Prostate gland (tissue), 2 donors: ENCODE results near the gene EPB42. TPM values are rescaled to one million over a fixed set of nuclear protein-coding genes. Genes with fewer than 3 reads are reported as not detected.

ENCODE experiments used
- DNase-seq: peaks from one replicate; pipeline ENCODE4 v3.0.0-alpha.2; 2019; ENCODE audit warnings: low spot score
- H3K27ac ChIP-seq, 2 donors: fragments of 200-600 bp; sonication (generic); 2 replicates each; pipeline ENCODE4 v1.5.1; 2017 to 2019
- H3K27me3 ChIP-seq: fragments of 200-600 bp; sonication (generic); replicated peaks from 2 replicates; pipeline ENCODE4 v1.5.1; 2019; ENCODE audit not compliant: insufficient read depth
- H3K36me3 ChIP-seq, 2 donors: fragments of 200-600 bp; sonication (generic); 1 replicate in 1 of 2; 2 replicates in 1 of 2; pipeline versions ENCODE4 v1.5.1 to v1.8.1; 2017 to 2019
- H3K4me1 ChIP-seq: fragments of 200-600 bp; sonication (generic); replicated peaks from 2 replicates; pipeline ENCODE4 v1.5.1; 2019
- H3K4me3 ChIP-seq, 2 donors: fragments of 200-600 bp; sonication (generic); 2 replicates each; pipeline ENCODE4 v1.5.1; 2017 to 2019
- H3K9me3 ChIP-seq: fragments of 200-600 bp; sonication (generic); 2 replicates; pipeline ENCODE4 v1.5.1; 2017
- POLR2A ChIP-seq: fragments of 450-650 bp; IDR thresholded peaks from one replicate; pipeline ENCODE4 v1.6.1; 2016; ENCODE audit warnings: antibody characterized with exemption, mild to moderate bottlenecking
- POLR2AphosphoS5 ChIP-seq: sonication (generic); formaldehyde crosslinking; IDR thresholded peaks from one replicate; pipeline ENCODE4 v1.6.1; 2017; ENCODE audit warnings: antibody characterized with exemption
- WGBS: methylation state at CpG from one replicate; pipeline ENCODE4 v1.1.5; 2018; 5-methylcytosine and 5-hydroxymethylcytosine counted together
- intact Hi-C: fragments of 100-400 bp; cut with DNase I; formaldehyde crosslinking; loops from one replicate; pipeline ENCODE4 v1.14.2; 2022
- total RNA-seq, 2 donors: library from RNA; depleted of rRNA; stranded (reverse); fragments of >200 nt; gene quantifications; one replicate each; pipeline ENCODE4 v1.1.0, GENCODE V29; 2016
- TF ChIP-seq, protein P1 (sequence below), 4 experiments: fragments of 200-600 bp in 2 of 4; fragments of 450-650 bp in 2 of 4; sonication (generic) in 2 of 4; IDR thresholded peaks; 1 replicate in 3 of 4; 2 replicates in 1 of 4; pipeline ENCODE4 v1.5.1; 2016 to 2019; ENCODE audit warnings: antibody characterized with exemption in 4 of 4, mild to moderate bottlenecking in 2 of 4, moderate library complexity in 2 of 4

The EPB42 gene
- total RNA-seq, 2 donors from 2014 or later = 1.4 TPM; not detected in 1

DNA sequence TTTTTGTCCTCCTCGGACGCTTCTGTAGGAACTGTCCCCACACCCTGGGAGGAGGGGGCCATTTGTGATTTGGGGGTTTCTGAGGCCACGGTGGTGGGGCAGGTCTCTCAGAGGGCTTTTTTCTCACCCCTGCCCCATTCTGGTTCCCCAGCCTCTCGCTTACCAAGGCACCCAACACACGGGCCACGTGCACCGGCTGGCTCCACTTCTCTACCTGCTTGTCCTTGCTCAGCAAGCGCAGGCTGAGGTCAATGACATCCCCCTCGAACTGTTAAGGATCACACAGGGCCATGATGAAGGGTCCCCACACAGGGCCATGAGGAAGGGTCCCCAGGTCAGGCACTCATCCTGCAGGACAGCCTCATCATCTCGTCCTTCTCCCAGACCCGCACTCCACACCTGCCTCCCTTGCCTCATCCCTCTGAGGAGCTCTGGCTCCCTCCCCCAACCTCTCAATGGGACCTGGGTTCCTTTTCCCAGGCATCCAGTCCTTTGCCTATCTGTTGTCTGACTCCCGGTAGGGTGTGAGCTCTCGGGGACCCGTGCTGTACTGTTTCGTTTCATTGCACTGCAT, 10.6 kb downstream of the EPB42 start:
- Histone ChIP-seq H3K27ac (no peak overlapping the region), H3K4me3 (no peak overlapping the region), H3K27me3 (no peaks in the 10 kb centered on the region), H3K4me1 (no peaks in the 10 kb centered on the region), H3K36me3 (no peaks in the 10 kb centered on the region), H3K9me3 (no peaks in the 10 kb centered on the region)
- DNase-seq = no peak
- intact Hi-C loops = no loop called here
- TF ChIP-seq POLR2AphosphoS5 (no peak), POLR2A (no peak)
- TF ChIP-seq, protein P1, sequence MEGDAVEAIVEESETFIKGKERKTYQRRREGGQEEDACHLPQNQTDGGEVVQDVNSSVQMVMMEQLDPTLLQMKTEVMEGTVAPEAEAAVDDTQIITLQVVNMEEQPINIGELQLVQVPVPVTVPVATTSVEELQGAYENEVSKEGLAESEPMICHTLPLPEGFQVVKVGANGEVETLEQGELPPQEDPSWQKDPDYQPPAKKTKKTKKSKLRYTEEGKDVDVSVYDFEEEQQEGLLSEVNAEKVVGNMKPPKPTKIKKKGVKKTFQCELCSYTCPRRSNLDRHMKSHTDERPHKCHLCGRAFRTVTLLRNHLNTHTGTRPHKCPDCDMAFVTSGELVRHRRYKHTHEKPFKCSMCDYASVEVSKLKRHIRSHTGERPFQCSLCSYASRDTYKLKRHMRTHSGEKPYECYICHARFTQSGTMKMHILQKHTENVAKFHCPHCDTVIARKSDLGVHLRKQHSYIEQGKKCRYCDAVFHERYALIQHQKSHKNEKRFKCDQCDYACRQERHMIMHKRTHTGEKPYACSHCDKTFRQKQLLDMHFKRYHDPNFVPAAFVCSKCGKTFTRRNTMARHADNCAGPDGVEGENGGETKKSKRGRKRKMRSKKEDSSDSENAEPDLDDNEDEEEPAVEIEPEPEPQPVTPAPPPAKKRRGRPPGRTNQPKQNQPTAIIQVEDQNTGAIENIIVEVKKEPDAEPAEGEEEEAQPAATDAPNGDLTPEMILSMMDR (IDR thresholded peaks at IDR 0.05) = no peak
- 92% methylated on average over 15 of the region's 15 CpGs for WGBS

DNA sequence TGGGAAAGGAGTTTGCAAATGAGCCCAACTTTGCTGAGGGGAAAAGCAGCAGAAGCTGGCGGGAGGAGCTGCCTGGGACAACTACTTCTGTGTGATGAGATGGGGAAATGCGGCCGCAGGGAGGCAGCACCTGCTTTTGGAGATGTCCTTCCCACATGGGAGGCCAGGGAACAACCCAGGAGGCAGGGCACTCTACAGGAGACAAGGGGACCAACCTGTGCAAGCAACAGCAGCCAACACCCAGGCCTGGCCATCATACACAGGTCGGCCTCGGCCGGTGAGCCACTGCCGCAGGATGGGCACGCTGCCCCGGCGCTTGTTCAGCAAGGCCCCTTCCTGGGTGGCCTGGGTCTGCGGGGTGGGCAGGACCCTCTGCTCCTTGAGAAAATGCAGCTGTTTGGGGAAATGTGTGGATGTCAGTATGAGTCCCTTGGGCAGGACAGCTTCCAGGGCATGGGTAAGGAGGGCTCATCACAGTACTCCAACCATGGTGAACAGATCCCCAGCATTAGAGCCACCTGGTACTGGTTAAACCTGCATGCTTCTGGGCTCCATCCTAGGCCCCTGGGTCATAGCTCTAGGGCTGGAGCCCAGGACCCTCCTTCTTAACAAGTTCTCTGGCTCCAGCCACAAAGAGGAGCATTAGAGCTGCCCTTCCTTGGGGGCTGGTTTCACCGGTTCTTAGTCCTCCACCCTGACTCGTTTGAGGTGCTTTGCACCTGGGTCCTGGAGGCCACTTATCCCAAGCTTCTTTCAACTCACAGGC, 11.6 kb downstream of the EPB42 start:
- intact Hi-C loops = loop anchor here (10.0 kb wide), 1 partner anchor 504 kb away; no protein-coding TSS in a partner anchor
- TF ChIP-seq POLR2A = no peak
- TF ChIP-seq, protein P1 (IDR thresholded peaks at IDR 0.05) = no peak
- TF ChIP-seq POLR2AphosphoS5 = no peak
- H3K27me3 ChIP-seq = no peaks in the 10 kb centered on the region
- H3K9me3 ChIP-seq = no peaks in the 10 kb centered on the region
- no peak for DNase-seq
- H3K27ac ChIP-seq = no peak overlapping the region
- 60% methylated on average over 9 of the region's 13 CpGs for WGBS
- H3K36me3 ChIP-seq = no peaks in the 10 kb centered on the region
- no peak overlapping the region for H3K4me3 ChIP-seq
- H3K4me1 ChIP-seq = no peaks in the 10 kb centered on the region

GRCh38 chr15:43208052-43209002, 12.5 kb downstream of the EPB42 start:
- TF ChIP-seq, protein P1 (IDR thresholded peaks at IDR 0.05) = no peak
- no peak for TF ChIP-seq POLR2A
- TF ChIP-seq POLR2AphosphoS5 = no peak
- no peaks in the 10 kb centered on the region for H3K27me3 ChIP-seq
- no peaks in the 10 kb centered on the region for H3K36me3 ChIP-seq
- intact Hi-C loops = loop anchor here (10.0 kb wide), 1 partner anchor 504 kb away; no protein-coding TSS in a partner anchor
- H3K27ac ChIP-seq = no peak overlapping the region
- WGBS = 74% methylated on average over 23 of the region's 23 CpGs
- no peaks in the 10 kb centered on the region for H3K4me1 ChIP-seq
- DNase-seq = no peak
- no peak overlapping the region for H3K4me3 ChIP-seq
- H3K9me3 ChIP-seq = no peaks in the 10 kb centered on the region

DNA sequence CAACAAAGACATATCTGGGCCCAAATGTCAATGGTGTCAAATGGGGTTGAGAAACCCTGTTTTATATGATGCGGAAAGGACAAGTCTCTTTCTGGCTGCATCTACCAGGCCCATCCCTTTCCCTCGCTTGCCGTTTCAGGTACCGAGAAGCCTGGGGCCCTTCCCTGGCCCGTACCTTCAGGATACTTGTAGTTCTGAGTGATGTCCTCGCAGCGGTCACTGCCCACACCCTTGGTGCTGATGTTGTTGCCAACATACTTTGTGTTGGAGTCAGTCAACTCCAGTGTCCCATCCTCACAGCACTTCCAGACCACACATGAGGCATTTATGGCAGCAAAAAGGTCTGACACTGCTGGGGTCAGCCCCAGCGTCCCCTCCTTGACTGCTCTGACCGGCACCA, 13.8 kb downstream of the EPB42 start:
- Histone ChIP-seq H3K27ac (no peak overlapping the region), H3K4me3 (no peak overlapping the region), H3K27me3 (no peaks in the 10 kb centered on the region), H3K36me3 (no peaks in the 10 kb centered on the region), H3K4me1 (no peaks in the 10 kb centered on the region), H3K9me3 (no peaks in the 10 kb centered on the region)
- DNase-seq = no peak
- TF ChIP-seq POLR2A = no peak
- TF ChIP-seq, protein P1 (IDR thresholded peaks at IDR 0.05) = no peak
- TF ChIP-seq POLR2AphosphoS5 = no peak
- intact Hi-C loops = loop anchor here (10.0 kb wide), 1 partner anchor 502 kb away; no protein-coding TSS in a partner anchor
- WGBS = 93% methylated on average over 9 of the region's 9 CpGs
